ENCODE results near the gene PCDH15. TPM values are rescaled to one million over a fixed set of nuclear protein-coding genes. Genes with fewer than 3 reads are reported as not detected.

The PCDH15 gene
- total RNA-seq, 1 experiment from 2014 or later, result 0.61 TPM

- H3K4me2 ChIP-seq (ENCODE audit: insufficient read depth, insufficient read length, low read length), result no peak overlapping the region
- H3K9me3 ChIP-seq (ENCODE audit: control insufficient read depth, low read depth, low read length), result no peaks in the 10 kb centered on the region
- H3K27me3 Mint-ChIP-seq (ENCODE audit: low read depth), result no peaks in the 10 kb centered on the region
- no peak for TF ChIP-seq CTCF (conservative IDR thresholded peaks at IDR 0.05)
- no peak overlapping the region for H3K23ac ChIP-seq (ENCODE audit: insufficient read length, low read depth, low read length)
- H4K5ac ChIP-seq (ENCODE audit: insufficient read length, low read depth, low read length), result no peak overlapping the region
- no peak for DNase-seq
- H2BK15ac ChIP-seq (ENCODE audit: low read depth, low read length), result no peak overlapping the region
- H4K20me1 ChIP-seq (ENCODE audit: control insufficient read depth, insufficient read depth, insufficient read length), result no peaks in the 10 kb centered on the region
- H4K8ac ChIP-seq (replicated peaks; ENCODE audit: insufficient read length, low read depth, low read length), result no peak overlapping the region
- no peak overlapping the region for H3K9ac ChIP-seq (ENCODE audit: extremely low read depth, insufficient read length, low read length)
- no peaks in the 10 kb centered on the region for H3K79me2 ChIP-seq (ENCODE audit: insufficient read depth, low read length)
- no peak overlapping the region for H3K14ac ChIP-seq (ENCODE audit: insufficient read depth, low read length)
- H2BK20ac ChIP-seq (ENCODE audit: low read depth, low read length, poor library complexity, severe bottlenecking), result no peak overlapping the region
- H2BK120ac ChIP-seq (ENCODE audit: low read depth, low read length, poor library complexity, severe bottlenecking), result no peak overlapping the region
- H3K4me3 Mint-ChIP-seq, result no peak overlapping the region
- no peaks in the 10 kb centered on the region for H3K23me2 ChIP-seq (ENCODE audit: insufficient read length, low read depth, low read length, poor library complexity, severe bottlenecking)
- no peak overlapping the region for H4K91ac ChIP-seq (ENCODE audit: insufficient read length, low read depth, low read length)
- no peak overlapping the region for H3K56ac ChIP-seq (ENCODE audit: insufficient read length, low read depth, low read length)
- no peaks in the 10 kb centered on the region for H3K9me3 Mint-ChIP-seq
- peaks cover 2% of the 10 kb centered on the region; the same call in 1 of the 2 replicates for H3K4me1 ChIP-seq (ENCODE audit: insufficient read depth, low read length)
- H2BK12ac ChIP-seq (ENCODE audit: insufficient read length, low read depth, low read length), result no peak overlapping the region
- no peak overlapping the region for H3K27ac ChIP-seq (ENCODE audit: insufficient read length, low read depth, low read length)
- H3K4me1 Mint-ChIP-seq, result peaks cover 5 to 6% of the 10 kb centered on the region in 2 experiments; a peak in 3 of 4 replicates
- H3K4ac ChIP-seq (ENCODE audit: low read depth, low read length), result no peak overlapping the region
- H3K27me3 ChIP-seq (ENCODE audit: insufficient read depth, low read length), result no peaks in the 10 kb centered on the region
- H2AFZ ChIP-seq (ENCODE audit: low read length), result no peak overlapping the region
- no peak overlapping the region for H2AK5ac ChIP-seq (ENCODE audit: insufficient read length, low read length)
- no CpG with 5 or more reads among the region's 1 CpG for WGBS (ENCODE audit: extremely low coverage, insufficient read length, low lambda C conversion rate)
- no peak overlapping the region for H3K27ac Mint-ChIP-seq
- H3K79me1 ChIP-seq (ENCODE audit: insufficient read depth, low read depth, low read length, poor library complexity, severe bottlenecking), result no peaks in the 10 kb centered on the region
- no peak overlapping the region for H3T11ph ChIP-seq (ENCODE audit: low read length)
- no peak overlapping the region for H2BK5ac ChIP-seq (ENCODE audit: insufficient read length, low read length)
- H3K36me3 Mint-ChIP-seq (ENCODE audit: insufficient read depth in 1 of 3, low read depth in 3 of 3), result peaks cover 0 to 5% (median 0%) of the 10 kb centered on the region in 3 experiments; a peak in 2 of 7 replicates
- no peak overlapping the region for H3K18ac ChIP-seq (ENCODE audit: insufficient read length, low read depth, low read length)
Observed at GRCh38 chr10:53898532-53898931, 902.5 kb downstream of the PCDH15 start.

All from H9 (cell line).